ENCODE data around the gene DAP.

DNA sequence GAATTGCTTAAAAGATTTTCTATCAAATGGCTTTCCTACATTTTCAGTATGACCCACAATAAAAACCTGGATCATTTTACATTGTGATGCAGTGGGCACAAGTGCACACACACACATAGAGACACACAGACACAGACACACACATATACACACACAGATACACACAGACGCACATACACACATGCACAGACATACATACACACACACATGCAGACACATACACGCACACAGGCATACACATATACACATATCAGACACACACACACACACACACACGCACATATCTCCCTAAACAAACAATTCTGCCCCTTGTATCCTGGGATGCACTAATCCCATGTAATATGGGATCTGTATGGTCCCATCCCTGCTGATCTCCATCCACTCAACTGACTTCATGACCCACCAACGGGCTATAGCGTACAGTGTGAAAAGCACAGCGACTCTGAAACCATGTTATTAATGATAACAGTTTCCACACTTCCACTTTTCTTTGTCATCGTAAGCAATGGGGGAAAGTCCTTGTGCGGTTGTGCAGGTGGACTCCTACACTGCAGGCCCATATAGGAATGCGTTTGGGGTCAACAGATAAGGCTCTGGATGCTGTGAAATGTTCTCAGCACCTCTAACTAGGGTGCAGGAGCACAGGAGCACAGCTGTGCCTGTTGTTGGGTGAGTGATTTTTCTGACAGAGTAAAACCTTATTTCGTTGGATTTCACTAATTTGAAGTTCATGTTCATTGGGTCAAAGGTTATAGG is 52.7 kb downstream of the DAP start:
- TF ChIP-seq, protein P1, sequence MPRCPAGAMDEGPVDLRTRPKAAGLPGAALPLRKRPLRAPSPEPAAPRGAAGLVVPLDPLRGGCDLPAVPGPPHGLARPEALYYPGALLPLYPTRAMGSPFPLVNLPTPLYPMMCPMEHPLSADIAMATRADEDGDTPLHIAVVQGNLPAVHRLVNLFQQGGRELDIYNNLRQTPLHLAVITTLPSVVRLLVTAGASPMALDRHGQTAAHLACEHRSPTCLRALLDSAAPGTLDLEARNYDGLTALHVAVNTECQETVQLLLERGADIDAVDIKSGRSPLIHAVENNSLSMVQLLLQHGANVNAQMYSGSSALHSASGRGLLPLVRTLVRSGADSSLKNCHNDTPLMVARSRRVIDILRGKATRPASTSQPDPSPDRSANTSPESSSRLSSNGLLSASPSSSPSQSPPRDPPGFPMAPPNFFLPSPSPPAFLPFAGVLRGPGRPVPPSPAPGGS (IDR thresholded peaks at IDR 0.05; ENCODE audit: borderline replicate concordance, insufficient read depth, low read depth, low read length, poor library complexity, severe bottlenecking), result peak; percentile 91
- TF ChIP-seq POLR2AphosphoS2 (IDR thresholded peaks at IDR 0.05; ENCODE audit: low read depth, low read length) (no peak), POLR2A (IDR thresholded peaks at IDR 0.05; ENCODE audit: low read depth, low read length) (no peak), EP300 (IDR thresholded peaks at IDR 0.05; ENCODE audit: borderline replicate concordance in 1 of 2, control insufficient read depth in 1 of 2, low read depth in 2 of 2, low read length in 2 of 2) (no peak), MAX (IDR thresholded peaks at IDR 0.05; ENCODE audit: low read depth, low read length) (no peak), ZNF24 (IDR thresholded peaks at IDR 0.05) (no peak), EZH2 (IDR thresholded peaks at IDR 0.05; ENCODE audit: borderline replicate concordance, control insufficient read depth, low read depth, low read length) (no peak), RAD21 (IDR thresholded peaks at IDR 0.05; ENCODE audit: insufficient read depth, low read depth, low read length) (no peak), SMARCA5 (IDR thresholded peaks at IDR 0.05) (no peak), JUND (IDR thresholded peaks at IDR 0.05; ENCODE audit: low read depth, low read length) (no peak), ELK1 (IDR thresholded peaks at IDR 0.05; ENCODE audit: low read depth, low read length) (no peak), ZNF687 (IDR thresholded peaks at IDR 0.05) (no peak), STAT1 (conservative IDR thresholded peaks at IDR 0.05) (no peak)
- TF ChIP-seq, protein P2, sequence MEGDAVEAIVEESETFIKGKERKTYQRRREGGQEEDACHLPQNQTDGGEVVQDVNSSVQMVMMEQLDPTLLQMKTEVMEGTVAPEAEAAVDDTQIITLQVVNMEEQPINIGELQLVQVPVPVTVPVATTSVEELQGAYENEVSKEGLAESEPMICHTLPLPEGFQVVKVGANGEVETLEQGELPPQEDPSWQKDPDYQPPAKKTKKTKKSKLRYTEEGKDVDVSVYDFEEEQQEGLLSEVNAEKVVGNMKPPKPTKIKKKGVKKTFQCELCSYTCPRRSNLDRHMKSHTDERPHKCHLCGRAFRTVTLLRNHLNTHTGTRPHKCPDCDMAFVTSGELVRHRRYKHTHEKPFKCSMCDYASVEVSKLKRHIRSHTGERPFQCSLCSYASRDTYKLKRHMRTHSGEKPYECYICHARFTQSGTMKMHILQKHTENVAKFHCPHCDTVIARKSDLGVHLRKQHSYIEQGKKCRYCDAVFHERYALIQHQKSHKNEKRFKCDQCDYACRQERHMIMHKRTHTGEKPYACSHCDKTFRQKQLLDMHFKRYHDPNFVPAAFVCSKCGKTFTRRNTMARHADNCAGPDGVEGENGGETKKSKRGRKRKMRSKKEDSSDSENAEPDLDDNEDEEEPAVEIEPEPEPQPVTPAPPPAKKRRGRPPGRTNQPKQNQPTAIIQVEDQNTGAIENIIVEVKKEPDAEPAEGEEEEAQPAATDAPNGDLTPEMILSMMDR (IDR thresholded peaks at IDR 0.05 in 2 of 3, conservative IDR thresholded peaks at IDR 0.05 in 1 of 3; ENCODE audit: control insufficient read depth in 2 of 3, extremely low read depth in 1 of 3, insufficient read depth in 1 of 3, low read depth in 3 of 3, low read length in 3 of 3), result no peak

Measured in GM12878 (cell line).